GM18499 (cell line): ENCODE results near the gene CDK5RAP2.
"Not testable (repeated sequence)": the region's sequence is repeated elsewhere in the genome, so short reads cannot be mapped to it uniquely, and the experiment has no call there.

Source experiments
- ATAC-seq: cut with Tn5 transposase; IDR thresholded peaks from one replicate; pipeline ENCODE4 v1.9.1; 2021; ENCODE audit warnings: moderate number of reproducible peaks; ENCODE audit not compliant: insufficient read depth, unreplicated experiment

CDK5RAP2 gene

DNA sequence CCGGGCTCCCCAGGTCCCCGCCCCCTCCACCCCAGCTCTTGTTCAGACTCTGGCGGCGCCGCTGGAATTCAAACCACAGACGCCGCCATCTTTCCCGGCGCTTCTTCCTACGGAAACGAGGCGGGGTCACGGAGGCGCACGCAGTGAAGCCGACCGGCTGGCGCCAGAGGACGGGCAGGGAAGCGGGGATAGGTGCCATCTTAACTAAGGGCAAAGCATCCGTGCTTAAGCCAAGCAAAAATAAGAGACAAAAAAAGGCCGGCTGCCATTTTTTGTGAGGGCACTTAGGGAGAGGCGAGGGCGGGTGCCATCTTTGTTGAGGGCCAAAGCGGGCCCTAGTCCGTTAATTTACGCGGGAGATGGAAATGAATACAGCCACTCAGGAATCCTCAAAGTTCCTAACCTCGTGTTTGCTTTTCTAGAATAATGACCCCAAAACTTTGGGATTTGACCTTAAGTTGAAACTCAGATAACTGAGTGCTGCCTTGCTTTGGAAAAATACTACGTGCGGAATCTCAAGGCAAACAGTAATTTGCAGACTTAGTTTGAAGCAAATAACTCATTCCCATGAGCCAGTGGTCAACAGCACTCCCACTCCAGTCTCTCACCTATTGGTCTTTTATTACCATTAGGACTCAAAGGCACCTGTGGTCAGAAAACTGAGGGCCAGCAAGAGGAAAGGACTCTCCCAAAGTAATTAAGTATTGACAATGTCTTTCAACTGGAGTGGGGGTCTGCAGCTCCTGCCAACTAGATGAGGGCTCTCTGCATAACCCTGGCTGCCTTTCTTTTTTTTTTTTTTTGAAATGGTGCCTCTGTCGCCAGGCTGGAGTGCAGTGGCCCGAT is at the start of gene CDK5RAP2:
TSS of gene CDK5RAP2 (minus strand) at position 117 of the 846 bp plus-strand sequence. CDS start 189 bp downstream, outside the sequence.
- peak; percentile 91 for ATAC-seq

DNA sequence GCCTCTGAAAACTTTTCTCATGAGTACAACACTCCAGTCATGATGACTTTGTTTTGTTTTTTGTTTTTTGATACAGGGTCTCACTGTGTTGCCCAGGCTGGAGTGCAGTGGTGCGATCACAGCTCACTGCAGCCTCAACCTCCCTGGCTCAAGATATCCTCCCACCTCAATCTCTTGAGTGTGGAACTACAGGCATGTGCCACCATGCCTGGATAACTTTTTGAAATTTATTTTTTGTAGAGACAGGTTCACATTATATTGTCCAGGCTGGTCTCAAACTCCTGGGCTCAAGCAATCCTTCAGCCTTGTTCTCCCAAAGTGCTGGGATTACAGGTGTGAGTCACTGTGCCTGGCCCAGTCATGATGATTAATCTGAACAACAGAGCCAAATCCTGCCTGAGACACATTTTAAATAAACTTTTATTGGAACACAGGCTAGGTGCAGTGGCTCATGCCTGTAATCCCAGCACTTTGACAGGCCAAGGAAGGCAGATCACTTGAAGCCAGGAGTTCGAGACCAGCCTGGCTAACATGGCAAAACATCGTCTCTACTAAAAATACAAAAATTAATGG is 49.0 kb upstream of the CDK5RAP2 start:
- not testable (repeated sequence) for ATAC-seq

DNA sequence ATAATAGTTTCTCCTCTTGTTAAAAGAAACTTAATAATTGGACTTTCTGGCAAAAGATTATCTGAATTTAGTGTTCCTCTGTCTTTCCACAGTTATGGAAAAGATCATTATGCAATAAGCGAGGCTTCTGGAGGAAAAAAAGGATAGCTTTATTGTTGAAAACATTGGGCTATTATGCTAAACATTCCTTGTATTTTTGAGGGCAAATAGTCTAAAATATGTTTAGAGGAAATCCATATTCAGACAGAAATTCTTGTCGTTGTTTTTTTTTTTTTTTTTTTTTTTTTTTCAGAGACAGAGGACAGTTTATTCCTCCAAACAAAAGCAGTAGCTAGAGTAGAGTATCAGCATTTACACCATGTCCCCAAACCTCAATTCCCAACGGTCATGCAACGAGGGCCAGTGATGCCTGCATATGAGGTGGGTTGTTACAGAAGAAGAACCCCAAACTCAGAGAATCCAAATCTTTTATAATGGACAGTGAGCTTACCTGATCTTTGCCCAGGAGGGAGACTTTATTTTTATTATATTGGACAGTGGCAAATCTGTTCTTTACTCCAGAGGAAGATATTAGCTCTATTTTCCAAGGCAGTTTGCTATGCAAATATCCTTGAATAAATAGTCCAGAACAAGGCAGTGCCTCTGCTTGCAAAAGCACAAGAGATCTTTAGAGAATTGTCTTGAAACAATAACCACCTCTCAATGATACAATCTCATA is 48.4 kb upstream of the CDK5RAP2 start:
- ATAC-seq = no peak

DNA sequence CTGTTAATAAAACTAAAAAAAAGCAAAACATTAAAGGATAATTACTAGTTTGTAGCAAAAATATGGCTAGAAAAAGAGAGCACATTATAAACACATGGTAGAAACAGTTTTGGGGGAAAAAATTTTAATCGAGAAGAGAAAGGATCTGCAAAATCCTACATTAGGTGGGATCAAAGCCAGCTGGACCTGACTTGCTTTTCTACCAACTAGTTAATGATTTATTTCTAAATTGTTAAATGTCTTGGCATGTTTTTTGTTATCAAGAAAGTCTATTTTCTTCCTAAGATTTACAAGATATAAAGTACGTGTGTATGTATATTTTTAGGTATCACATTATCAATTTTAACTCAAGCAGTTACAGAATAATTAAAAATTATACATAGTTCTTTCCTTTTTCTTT is 47.1 kb upstream of the CDK5RAP2 start:
- no peak for ATAC-seq

DNA sequence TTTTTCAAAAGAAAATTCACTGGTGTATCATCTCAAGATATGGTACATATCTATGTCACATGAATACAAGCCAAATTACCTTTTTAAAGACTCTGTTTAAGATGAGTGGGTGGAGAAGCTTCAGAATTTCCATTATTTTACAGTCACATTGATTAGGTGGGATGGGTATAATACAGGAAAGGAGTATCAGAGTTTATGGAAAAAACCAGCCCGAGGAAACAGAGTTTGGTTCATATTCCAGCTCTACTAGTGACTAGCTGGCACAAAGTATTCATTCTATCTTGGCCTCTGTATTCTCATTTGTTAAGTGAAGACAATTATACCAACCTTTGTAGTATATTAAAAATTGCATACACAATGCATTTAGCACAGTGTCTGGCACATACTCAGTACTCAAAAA is 46.5 kb upstream of the CDK5RAP2 start:
- ATAC-seq = no peak

DNA sequence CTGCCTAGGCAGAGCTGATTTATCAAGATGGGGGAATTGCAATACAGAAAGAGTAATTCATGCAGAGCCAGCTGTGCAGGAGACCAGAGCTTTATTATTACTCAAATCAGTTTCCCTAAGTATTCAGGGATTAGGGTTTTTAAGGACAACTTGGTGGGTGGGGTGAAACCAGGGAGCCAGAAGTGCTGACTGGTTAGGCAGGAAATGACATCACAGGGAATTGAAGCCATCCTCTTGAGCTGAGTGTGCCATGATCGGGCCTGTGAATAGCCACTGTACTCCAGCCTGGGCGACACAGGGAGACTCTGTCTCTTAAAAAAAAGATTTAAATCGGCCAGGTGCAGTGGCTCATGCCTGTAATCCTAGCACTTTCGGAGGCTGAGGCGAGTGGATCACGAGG is 45.3 kb upstream of the CDK5RAP2 start:
- ATAC-seq = no peak

DNA sequence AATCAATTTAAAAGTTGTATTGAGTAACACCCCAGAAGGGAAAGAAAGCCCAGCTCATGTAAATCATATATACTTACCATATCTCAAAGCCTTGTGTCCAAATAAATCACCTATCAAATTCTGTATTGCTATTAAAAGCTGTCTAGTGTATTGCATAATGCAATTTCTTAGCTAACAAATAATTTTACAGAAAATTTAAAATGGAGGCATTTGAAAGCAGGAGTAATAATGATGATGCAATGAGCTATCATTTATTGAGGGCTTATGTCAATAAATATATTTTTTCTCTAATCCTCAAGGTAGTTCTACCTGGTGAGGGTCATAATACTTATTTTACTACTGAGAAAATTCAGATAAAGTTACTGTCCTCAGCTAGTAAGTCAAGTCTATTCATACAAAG is 42.8 kb upstream of the CDK5RAP2 start:
- ATAC-seq = no peak

DNA sequence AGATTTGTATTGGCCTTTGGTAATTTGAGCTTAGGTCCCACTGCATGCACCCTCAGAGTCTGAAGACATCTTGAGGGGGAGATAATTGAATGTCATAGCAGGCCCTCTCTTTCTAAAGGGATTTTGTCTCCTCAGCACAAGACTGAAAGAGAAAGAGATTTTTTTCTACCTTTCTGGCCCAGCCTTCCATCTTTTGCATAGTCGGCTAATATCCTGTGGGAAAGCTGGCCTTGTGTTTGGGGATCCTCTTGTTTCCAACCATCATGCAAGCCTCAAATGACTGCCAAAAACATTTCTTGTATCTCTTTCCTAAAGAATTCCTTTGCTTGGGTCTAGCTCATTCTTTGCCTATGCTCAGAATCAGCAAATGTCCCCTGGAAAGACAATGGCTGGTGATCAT is 42.0 kb upstream of the CDK5RAP2 start:
- ATAC-seq = no peak

DNA sequence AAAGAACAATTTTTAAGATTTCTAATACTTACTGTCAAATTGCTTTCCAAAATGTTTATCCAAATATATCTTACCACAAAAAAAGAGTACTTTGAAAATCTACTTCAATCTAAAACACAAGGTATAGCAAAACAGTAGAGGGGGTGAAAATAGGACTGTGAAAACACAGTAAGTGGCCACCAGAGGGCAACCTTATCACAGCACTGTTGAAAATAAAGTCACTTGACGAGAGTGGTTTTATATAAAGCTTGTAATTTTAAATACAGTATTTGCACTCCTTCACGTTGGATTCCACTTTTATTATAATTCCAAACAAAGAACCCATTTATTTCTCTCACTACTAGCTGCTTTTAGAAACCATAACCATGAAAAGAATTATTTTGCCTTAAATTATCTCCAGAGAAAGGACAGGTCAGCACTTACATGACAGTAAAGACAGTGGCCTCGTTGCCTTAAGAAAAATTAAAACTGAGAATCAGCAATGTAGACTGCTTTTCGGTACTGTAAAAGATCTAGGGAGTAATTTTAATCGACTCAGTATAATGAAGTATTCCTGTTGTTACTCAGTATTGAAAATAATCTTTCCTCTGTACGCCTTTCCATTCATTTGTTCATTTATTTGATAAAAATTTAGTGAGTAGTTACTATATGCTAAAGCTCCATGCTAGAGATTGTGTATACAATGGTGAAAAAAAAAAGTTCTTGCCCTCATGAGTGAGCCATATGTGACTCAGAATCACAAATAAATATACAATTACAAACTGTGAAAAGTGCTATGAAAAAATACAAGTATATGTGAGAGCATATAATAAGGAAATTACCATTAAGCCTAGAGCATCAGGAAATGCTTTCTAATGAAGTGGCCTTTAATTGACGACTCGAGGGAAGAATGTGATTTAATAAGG is 40.0 kb upstream of the CDK5RAP2 start:
- ATAC-seq = no peak

DNA sequence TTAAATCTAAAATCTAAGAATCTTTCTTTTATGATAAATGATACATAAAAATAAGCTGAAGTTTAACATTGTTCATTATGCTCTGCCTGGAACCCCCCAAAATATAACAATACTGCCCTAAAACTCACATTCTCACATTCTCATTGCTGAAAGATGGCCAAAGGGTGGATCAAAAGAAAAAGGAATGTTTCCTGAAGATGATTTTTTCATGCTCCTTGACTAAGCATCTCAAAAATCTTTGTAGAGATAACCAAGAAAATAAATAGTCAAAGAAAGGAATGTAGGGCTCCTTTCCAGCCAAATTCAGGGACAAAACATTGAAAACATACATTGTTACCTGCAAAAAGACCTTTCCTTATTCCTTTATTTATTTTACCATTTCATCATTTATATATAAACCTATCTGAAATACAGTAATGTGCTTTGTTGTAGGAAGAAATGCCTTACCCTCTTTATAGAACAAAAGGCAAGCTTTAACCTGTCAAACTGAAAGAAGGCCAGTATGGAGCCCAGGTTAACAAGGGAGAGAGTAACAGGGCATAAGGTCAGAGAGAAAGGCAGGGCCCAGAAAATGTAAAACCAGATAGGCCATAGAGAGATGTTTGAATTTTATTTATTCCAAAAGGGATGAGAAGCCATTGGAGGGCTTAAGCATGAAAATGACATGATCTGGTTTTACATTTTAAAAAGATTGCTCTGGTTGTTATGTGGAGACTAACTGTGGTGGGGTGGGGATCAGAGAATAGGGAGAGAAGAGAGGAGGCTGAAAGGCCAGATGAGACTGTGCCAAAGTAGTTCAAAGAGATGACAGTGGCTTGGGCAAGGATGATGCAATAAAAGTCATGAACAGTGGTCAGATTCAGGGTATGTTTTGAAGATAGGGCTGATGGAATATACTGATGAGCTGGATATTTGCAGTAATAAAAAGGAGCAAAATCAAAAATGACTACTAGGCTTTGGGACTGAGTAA is 37.3 kb upstream of the CDK5RAP2 start:
- ATAC-seq = no peak

DNA sequence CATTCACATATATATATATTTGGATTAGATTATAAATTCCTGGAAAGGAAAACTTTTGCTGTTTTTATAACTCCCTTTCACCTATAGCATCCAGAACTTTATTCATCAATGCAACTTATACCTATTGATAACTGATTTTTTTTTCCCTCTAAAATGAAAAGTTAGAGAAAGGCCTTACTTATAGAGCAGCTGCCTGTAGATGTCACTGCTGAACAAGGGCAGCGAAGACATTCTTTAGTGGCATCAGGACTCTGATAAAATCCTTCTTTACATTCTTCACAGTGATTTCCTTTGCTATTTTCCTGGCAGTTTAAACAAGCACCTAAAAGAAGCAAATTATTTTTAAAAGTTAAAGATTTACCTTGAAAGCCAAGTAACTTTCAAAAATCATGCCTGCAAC is 32.3 kb upstream of the CDK5RAP2 start:
- no peak for ATAC-seq

DNA sequence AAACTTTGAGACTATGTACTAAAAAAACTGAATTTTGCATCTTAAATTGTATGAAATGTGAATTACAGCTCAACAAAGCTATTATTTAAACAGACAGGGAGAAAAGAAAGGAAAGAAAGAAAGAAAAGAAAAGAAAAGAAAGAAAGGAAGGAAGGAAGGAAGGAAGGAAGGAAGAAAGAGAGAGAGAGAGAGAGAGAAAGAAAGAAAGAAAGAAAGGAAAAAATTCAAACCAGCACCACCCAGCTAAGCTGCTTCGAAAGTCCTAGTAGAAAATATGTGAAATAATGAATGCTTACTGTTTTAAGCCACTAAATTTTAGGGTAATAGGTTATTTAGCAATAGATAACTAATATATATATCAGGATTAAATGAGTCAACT is 31.7 kb upstream of the CDK5RAP2 start:
- ATAC-seq = no peak

DNA sequence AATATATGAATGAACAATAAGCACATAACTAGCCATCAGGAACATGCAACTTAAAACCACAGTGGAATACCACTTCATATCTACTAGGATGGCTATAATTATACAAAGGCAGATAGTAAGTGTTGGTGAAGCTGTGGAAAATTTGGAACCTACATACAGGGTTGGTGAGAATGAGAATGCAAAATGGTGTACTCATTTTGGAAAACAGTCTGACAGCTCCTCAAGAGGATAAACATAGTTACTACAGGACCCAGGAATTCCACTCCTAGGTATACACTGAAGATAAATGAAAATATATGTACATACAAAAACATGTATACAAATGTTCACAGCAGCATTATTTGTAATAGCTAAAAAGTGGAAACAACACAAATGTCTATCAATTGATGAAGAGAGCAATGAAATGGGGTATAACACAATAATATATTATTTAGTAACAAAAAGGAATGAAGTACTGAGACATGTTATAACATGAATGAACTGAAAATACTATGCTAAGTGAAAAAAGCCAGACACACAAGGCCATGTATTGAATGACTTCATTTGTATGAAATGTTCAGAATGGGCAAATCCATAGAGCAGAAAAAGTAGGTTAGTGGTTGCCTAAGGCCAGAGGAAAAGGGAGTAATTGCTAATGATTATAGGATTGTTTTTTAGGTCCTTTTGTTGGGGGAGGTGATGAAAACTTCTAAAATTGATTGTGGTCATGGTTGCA is 31.2 kb upstream of the CDK5RAP2 start:
- no peak for ATAC-seq

DNA sequence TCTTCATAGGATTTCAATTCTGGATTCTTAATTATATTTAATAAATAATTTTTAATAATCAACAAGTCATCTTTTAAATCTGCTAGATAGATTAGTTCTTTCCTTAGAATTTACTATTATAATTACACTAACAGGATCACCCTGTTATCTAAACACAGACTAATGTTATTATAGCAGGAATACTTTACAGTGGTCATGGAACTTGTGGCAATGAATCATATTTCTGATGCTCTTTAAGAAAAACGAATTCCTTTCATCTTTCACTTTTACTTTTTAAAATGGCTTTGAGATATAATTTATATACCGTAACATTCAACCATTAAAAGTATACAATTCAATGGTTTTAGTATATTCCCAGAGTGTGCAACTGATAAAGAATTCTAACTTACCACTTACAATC is 29.7 kb upstream of the CDK5RAP2 start:
- ATAC-seq = no peak

DNA sequence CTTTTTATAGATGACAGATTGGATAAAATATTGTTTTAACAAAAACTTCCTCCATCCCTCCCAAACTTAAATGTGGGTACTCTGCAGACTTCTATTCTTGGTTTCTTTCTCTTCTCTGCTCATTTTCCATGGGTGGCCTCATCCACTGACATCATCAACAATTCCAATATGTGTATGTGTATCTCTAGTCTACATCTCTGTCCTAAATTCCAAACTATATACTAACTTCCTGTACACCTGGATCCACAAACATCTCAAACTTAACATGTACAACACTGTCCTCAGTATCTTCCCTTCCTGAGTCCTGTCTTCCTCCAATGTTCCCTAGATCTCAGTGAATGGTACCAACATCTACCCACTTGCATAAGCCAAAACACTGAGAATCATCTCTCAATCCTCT is 28.5 kb upstream of the CDK5RAP2 start:
- no peak for ATAC-seq

DNA sequence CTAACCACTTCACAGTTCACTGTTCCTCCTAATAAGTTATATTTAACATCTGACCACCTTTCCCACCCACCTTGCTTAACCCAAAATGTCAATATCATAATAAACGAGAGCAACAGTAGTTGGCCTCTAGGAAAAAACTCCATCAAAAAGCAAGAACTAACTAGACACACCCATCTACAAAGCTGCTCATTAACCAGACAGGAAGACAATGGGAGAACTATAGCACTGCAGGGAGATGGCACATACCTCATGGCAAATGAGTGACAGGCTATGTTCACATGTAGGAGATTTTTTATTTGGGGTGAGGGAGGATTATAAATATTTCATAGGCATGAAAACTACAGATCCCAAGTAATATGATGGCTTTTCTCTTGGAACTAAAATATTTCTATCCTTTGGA is 23.6 kb upstream of the CDK5RAP2 start:
- no peak for ATAC-seq

DNA sequence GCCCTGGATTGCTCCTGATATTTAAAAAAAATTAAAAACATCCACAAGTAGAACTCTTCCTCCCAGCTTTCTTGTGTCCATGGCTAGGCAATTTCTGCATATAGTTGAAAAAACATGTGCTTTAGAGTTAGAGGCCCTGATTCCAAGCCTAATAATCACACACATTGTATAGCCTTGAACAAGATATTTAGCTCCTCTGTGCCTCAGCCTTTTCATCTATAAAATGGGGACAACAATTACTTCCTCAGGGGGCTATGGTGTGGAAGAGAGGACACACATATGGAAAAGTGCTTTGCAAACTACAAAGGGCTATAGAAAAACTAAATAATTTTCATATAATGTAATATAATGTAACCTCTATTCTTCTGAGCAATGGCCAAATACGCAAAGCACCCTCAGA is 23.0 kb upstream of the CDK5RAP2 start:
- ATAC-seq = no peak

DNA sequence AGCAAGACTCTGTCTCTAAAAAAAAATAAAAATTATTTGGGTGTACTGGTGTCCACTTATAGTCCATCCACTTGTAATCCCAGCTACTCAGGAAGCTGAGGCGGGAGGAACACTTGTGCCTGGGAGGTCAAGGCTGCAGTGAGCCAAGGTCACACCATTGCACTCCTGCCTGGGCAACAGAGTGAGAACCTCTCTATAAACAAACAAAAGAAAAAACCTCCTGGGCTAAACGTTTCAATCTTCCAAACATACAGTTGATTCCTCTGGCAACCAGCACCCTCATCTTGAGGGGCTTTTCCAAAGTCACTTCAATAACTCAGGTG is 13.9 kb upstream of the CDK5RAP2 start:
- no peak for ATAC-seq
